ENCODE results near the gene ZBTB7B.

The ZBTB7B gene

DNA sequence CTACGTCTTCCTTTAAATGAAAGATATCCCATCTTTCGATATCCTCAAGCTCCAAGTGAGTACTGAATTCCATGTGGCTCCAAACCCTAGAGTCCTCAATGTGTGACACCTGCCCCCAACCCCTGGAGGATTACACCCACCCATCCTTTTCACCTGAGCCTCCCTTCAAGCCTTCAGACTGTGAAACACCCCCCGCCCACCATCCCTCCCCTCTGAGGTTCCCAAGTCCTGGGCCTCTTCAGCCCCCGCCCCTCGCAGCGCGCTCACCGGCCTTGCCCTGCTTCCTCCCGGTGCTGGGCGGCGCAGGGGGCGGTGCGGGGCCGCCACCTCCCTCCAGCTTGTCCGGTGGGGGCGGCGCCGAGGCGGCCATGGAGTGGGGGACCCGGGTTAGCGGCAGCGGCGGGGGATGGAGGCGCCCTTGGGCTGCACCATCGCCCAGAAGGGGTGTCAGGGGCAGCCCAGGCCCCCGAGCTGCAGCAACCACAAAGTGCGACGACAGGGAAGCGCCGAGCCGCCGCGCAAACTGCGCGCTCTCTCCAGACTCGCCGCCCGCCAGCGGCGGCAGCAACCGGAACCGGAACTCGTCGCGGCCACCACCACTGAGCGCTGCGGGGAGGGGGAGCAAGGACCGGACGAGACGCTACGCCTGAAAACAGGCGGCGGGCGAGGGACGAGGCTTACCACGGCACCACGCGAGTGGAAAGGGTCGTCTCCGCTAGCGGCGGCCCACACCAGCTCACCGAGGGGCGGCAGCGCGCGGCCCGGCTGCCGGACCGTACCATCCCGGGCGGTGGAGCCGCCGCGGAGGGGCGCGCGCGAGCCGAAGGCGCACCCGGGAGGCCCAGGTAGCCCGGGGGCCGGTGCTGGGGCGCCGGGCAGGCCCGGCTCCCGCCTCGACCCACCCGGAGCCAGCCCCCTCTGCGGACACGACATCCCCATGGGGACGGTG lies 41.1 kb upstream of the ZBTB7B start, which contains the start of gene PYGO2 (continued):
- TF ChIP-seq, protein P1, sequence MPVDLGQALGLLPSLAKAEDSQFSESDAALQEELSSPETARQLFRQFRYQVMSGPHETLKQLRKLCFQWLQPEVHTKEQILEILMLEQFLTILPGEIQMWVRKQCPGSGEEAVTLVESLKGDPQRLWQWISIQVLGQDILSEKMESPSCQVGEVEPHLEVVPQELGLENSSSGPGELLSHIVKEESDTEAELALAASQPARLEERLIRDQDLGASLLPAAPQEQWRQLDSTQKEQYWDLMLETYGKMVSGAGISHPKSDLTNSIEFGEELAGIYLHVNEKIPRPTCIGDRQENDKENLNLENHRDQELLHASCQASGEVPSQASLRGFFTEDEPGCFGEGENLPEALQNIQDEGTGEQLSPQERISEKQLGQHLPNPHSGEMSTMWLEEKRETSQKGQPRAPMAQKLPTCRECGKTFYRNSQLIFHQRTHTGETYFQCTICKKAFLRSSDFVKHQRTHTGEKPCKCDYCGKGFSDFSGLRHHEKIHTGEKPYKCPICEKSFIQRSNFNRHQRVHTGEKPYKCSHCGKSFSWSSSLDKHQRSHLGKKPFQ (tag by site-specific recombination; IDR thresholded peaks at IDR 0.05) = 0 out of 2 replicates have a peak, but pooled peaks have one; percentile 11
- TF ChIP-seq ZNF791 (tag by site-specific recombination; IDR thresholded peaks at IDR 0.05) = no peak
- TF ChIP-seq ZNF530 (tag by site-specific recombination; IDR thresholded peaks at IDR 0.05; ENCODE audit: low read depth) = no peak
- TF ChIP-seq, protein P2, sequence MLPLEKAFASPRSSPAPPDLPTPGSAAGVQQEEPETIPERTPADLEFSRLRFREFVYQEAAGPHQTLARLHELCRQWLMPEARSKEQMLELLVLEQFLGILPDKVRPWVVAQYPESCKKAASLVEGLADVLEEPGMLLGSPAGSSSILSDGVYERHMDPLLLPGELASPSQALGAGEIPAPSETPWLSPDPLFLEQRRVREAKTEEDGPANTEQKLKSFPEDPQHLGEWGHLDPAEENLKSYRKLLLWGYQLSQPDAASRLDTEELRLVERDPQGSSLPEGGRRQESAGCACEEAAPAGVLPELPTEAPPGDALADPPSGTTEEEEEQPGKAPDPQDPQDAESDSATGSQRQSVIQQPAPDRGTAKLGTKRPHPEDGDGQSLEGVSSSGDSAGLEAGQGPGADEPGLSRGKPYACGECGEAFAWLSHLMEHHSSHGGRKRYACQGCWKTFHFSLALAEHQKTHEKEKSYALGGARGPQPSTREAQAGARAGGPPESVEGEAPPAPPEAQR (tag by site-specific recombination; IDR thresholded peaks at IDR 0.05) = no peak; the same call in 1 of the 2 replicates
- TF ChIP-seq ZNF221 (tag by site-specific recombination; IDR thresholded peaks at IDR 0.05; ENCODE audit: borderline replicate concordance) = no peak
- TF ChIP-seq ZNF558 (tag by site-specific recombination; IDR thresholded peaks at IDR 0.05) = no peak
- no peak for TF ChIP-seq TRIM28 (IDR thresholded peaks at IDR 0.05; ENCODE audit: borderline replicate concordance, low read length)
- TF ChIP-seq, protein P3, sequence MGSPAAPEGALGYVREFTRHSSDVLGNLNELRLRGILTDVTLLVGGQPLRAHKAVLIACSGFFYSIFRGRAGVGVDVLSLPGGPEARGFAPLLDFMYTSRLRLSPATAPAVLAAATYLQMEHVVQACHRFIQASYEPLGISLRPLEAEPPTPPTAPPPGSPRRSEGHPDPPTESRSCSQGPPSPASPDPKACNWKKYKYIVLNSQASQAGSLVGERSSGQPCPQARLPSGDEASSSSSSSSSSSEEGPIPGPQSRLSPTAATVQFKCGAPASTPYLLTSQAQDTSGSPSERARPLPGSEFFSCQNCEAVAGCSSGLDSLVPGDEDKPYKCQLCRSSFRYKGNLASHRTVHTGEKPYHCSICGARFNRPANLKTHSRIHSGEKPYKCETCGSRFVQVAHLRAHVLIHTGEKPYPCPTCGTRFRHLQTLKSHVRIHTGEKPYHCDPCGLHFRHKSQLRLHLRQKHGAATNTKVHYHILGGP (tag by site-specific recombination; IDR thresholded peaks at IDR 0.05) = no peak
- peak; percentile 63; the same call in 1 of the 2 replicates for TF ChIP-seq ZNF76 (tag by site-specific recombination; IDR thresholded peaks at IDR 0.05; ENCODE audit: borderline replicate concordance, low read depth)
- TF ChIP-seq ZNF596 (tag by site-specific recombination; IDR thresholded peaks at IDR 0.05) = 0 out of 2 replicates have a peak, but pooled peaks have one; percentile 41
- TF ChIP-seq ZNF426 (tag by site-specific recombination; IDR thresholded peaks at IDR 0.05) = no peak
- TF ChIP-seq ZNF664 (tag by site-specific recombination; IDR thresholded peaks at IDR 0.05) = peak; percentile 49; the same call in 1 of the 2 replicates
- TF ChIP-seq ZNF138 (tag by site-specific recombination; IDR thresholded peaks at IDR 0.05; ENCODE audit: borderline replicate concordance) = no peak
- TF ChIP-seq WT1 (tag by site-specific recombination; IDR thresholded peaks at IDR 0.05) = peak; percentile 19; the same call in 1 of the 2 replicates
- TF ChIP-seq SALL2 (tag by site-specific recombination; IDR thresholded peaks at IDR 0.05; ENCODE audit: borderline replicate concordance) = no peak
- peak; percentile 91 for TF ChIP-seq SP2 (tag by site-specific recombination; IDR thresholded peaks at IDR 0.05)
- peak; percentile 74 for TF ChIP-seq ZSCAN30 (tag by site-specific recombination; IDR thresholded peaks at IDR 0.05)
- TF ChIP-seq GLIS2 (tag by site-specific recombination; IDR thresholded peaks at IDR 0.05) = peak; percentile 98
- peak; percentile 23; the same call in 1 of the 2 replicates for TF ChIP-seq IKZF3 (tag by site-specific recombination; IDR thresholded peaks at IDR 0.05)
- TF ChIP-seq ZNF600 (tag by site-specific recombination; IDR thresholded peaks at IDR 0.05) = peak; percentile 57
- TF ChIP-seq, protein P4, sequence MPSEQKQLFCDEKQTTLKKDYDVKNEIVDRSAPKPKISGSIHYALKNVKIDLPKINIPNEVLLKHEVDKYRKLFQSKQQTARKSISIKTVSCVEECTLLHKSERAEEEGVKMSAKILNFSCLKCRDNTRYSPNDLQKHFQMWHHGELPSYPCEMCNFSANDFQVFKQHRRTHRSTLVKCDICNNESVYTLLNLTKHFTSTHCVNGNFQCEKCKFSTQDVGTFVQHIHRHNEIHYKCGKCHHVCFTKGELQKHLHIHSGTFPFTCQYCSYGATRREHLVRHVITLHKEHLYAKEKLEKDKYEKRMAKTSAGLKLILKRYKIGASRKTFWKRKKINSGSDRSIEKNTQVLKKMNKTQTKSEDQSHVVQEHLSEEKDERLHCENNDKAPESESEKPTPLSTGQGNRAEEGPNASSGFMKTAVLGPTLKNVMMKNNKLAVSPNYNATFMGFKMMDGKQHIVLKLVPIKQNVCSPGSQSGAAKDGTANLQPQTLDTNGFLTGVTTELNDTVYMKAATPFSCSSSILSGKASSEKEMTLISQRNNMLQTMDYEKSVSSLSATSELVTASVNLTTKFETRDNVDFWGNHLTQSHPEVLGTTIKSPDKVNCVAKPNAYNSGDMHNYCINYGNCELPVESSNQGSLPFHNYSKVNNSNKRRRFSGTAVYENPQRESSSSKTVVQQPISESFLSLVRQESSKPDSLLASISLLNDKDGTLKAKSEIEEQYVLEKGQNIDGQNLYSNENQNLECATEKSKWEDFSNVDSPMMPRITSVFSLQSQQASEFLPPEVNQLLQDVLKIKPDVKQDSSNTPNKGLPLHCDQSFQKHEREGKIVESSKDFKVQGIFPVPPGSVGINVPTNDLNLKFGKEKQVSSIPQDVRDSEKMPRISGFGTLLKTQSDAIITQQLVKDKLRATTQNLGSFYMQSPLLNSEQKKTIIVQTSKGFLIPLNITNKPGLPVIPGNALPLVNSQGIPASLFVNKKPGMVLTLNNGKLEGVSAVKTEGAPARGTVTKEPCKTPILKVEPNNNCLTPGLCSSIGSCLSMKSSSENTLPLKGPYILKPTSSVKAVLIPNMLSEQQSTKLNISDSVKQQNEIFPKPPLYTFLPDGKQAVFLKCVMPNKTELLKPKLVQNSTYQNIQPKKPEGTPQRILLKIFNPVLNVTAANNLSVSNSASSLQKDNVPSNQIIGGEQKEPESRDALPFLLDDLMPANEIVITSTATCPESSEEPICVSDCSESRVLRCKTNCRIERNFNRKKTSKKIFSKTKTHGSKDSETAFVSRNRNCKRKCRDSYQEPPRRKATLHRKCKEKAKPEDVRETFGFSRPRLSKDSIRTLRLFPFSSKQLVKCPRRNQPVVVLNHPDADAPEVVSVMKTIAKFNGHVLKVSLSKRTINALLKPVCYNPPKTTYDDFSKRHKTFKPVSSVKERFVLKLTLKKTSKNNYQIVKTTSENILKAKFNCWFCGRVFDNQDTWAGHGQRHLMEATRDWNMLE (tag by site-specific recombination; conservative IDR thresholded peaks at IDR 0.05; ENCODE audit: low read depth) = 0 out of 2 replicates have a peak, but pooled peaks have one; percentile 12
- TF ChIP-seq, protein P5, sequence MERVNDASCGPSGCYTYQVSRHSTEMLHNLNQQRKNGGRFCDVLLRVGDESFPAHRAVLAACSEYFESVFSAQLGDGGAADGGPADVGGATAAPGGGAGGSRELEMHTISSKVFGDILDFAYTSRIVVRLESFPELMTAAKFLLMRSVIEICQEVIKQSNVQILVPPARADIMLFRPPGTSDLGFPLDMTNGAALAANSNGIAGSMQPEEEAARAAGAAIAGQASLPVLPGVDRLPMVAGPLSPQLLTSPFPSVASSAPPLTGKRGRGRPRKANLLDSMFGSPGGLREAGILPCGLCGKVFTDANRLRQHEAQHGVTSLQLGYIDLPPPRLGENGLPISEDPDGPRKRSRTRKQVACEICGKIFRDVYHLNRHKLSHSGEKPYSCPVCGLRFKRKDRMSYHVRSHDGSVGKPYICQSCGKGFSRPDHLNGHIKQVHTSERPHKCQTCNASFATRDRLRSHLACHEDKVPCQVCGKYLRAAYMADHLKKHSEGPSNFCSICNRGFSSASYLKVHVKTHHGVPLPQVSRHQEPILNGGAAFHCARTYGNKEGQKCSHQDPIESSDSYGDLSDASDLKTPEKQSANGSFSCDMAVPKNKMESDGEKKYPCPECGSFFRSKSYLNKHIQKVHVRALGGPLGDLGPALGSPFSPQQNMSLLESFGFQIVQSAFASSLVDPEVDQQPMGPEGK (tag by site-specific recombination; IDR thresholded peaks at IDR 0.05) = peak; percentile 94
- TF ChIP-seq, protein P6, sequence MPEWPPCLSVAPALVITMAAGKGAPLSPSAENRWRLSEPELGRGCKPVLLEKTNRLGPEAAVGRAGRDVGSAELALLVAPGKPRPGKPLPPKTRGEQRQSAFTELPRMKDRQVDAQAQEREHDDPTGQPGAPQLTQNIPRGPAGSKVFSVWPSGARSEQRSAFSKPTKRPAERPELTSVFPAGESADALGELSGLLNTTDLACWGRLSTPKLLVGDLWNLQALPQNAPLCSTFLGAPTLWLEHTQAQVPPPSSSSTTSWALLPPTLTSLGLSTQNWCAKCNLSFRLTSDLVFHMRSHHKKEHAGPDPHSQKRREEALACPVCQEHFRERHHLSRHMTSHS (tag by site-specific recombination; IDR thresholded peaks at IDR 0.05) = peak; percentile 12; the same call in 1 of the 2 replicates
- no peak for TF ChIP-seq ZFP3 (tag by site-specific recombination; IDR thresholded peaks at IDR 0.05; ENCODE audit: low read depth)

Data from HEK293 (cell line).